CD4-positive, alpha-beta T cell (primary cell): Measurements from ENCODE around the gene PCARE. TPM values are rescaled to one million over a fixed set of nuclear protein-coding genes. Genes with fewer than 3 reads are reported as not detected.
A peak's percentile ranks its signal among the peaks of the same experiment; 100 is the strongest.

Experiments used
- ATAC-seq: fragments of 200-7000 bp; cut with Tn5 transposase; one replicate; pipeline ENCODE4 v1.10.0; 2022; ENCODE audit warnings: mild to moderate bottlenecking; ENCODE audit not compliant: poor library complexity
- CTCF ChIA-PET: fragments of 350-600 bp; sonication (Branson Sonifier 250); formaldehyde crosslinking; loops from one replicate; lab custom pipeline; 2021; ENCODE audit warnings: antibody characterized with exemption, inconsistent platforms; lab: Charles Lee
- POLR2A ChIA-PET: fragments of 350-600 bp; sonication (Branson Sonifier 250); formaldehyde crosslinking; loops from one replicate; lab custom pipeline; 2021; ENCODE audit warnings: antibody characterized with exemption, inconsistent platforms; lab: Charles Lee
- DNase-seq, 14 experiments: peaks; one replicate each; pipeline ENCODE4 v3.0.0-alpha.2; 2013 to 2020; ENCODE audit warnings: mixed read lengths in 2 of 14
- H3K27ac ChIP-seq, 2 donors: one replicate each; pipeline versions ENCODE4 v1.5.1 to v1.7.0; 2013; ENCODE audit warnings: low read length in 2 of 2, low read depth in 1 of 2, mild to moderate bottlenecking in 1 of 2
- H3K27me3 ChIP-seq, 2 experiments: 1 replicate in 1 of 2; 2 replicates in 1 of 2; pipeline versions ENCODE4 v1.6.1 to v1.7.0; 2013; ENCODE audit warnings: low read length in 2 of 2, control low read depth in 1 of 2, mild to moderate bottlenecking in 1 of 2, moderate library complexity in 1 of 2; ENCODE audit not compliant: insufficient read depth in 2 of 2, control insufficient read depth in 1 of 2
- H3K36me3 ChIP-seq: one replicate; pipeline ENCODE4 v1.6.1; 2013; ENCODE audit warnings: low read length, control low read depth; ENCODE audit not compliant: insufficient read depth
- H3K4me1 ChIP-seq: one replicate; pipeline ENCODE4 v1.6.1; 2013; ENCODE audit warnings: low read length, control low read depth; ENCODE audit not compliant: insufficient read depth
- H3K4me3 ChIP-seq: one replicate; pipeline ENCODE4 v1.5.1; 2013; ENCODE audit warnings: mild to moderate bottlenecking, low read length, moderate library complexity
- H3K9me3 ChIP-seq, 2 experiments: 1 replicate in 1 of 2; 2 replicates in 1 of 2; pipeline versions ENCODE4 v1.6.1 to v1.7.0; 2013; ENCODE audit warnings: low read length in 2 of 2, mild to moderate bottlenecking in 2 of 2, control low read depth in 1 of 2, moderate library complexity in 1 of 2; ENCODE audit not compliant: control insufficient read depth in 1 of 2, insufficient read depth in 1 of 2
- H3K27ac Mint-ChIP-seq: one replicate; pipeline ENCODE4 v1.8.0; 2020; ENCODE audit warnings: mixed read lengths
- H3K27me3 Mint-ChIP-seq: one replicate; pipeline ENCODE4 v1.8.0; 2021; ENCODE audit warnings: mixed read lengths
- H3K36me3 Mint-ChIP-seq: one replicate; pipeline ENCODE4 v1.8.0; 2021; ENCODE audit warnings: low read depth, mixed read lengths
- H3K4me1 Mint-ChIP-seq: one replicate; pipeline ENCODE4 v1.8.0; 2021; ENCODE audit warnings: low read depth, mixed read lengths
- H3K4me3 Mint-ChIP-seq: one replicate; pipeline ENCODE4 v1.8.0; 2020; ENCODE audit warnings: mild to moderate bottlenecking, mixed read lengths
- H3K9me3 Mint-ChIP-seq: one replicate; pipeline ENCODE4 v1.8.0; 2020; ENCODE audit warnings: mixed read lengths
- intact Hi-C, 2 experiments: fragments of 100-400 bp; cut with DNase I in 1 of 2; cut with micrococcal nuclease in 1 of 2; formaldehyde crosslinking; loops; one replicate each; pipeline versions ENCODE4 v1.15.1 to v1.9.0; 2023 to 2025; cut with DNase I, micrococcal nuclease
- total RNA-seq, 174 experiments: library from RNA in 2 of 174; stranded (reverse) in 2 of 174; gene quantifications; one replicate each; pipeline ENCODE4 v1.2.3 and lab custom pipeline; 2021 to 2026
- TF ChIP-seq, protein P1 (sequence below): fragments of 200-600 bp; IDR thresholded peaks from one replicate; pipeline ENCODE4 v1.8.0; 2022; ENCODE audit warnings: antibody characterized with exemption, mild to moderate bottlenecking

The PCARE gene
- total RNA-seq, 2 experiments from 2014 or later = not detected

DNA sequence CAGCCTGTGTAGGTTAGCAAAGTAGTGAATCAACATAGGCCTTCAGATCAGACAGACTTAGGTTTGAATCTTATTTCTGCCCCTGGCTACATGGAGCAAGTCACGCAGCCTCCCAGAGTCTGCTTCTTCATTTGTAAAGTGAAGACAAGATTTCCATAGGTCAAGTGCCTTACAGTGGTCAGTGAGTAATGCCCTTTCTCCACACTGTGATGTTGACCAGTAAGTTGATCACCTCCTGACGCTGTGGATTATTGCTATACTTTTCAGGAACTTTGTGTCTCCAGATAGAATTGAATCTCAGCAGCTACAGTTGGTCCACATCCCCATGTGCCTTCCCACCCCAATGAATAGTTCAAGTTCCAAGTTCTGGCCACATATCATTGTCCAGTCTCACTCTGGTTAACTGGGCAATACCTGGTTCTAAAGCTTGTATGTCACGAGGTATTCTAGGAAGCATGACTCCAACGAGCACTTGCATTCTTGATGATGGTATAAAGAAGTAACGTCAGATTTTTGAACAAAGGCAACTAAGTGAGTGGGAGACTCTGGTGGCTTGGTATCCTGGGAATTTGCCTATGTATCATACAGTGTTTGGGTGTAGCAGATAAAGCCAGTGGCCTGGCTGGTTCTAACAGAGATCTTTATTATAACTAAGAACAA, 38.8 kb upstream of the PCARE start:
- H3K36me3 Mint-ChIP-seq = peaks cover 17% of the 10 kb centered on the region
- ATAC-seq (no peak), DNase-seq (no peak)
- no peak overlapping the region for H3K27ac ChIP-seq
- H3K27me3 Mint-ChIP-seq = no peaks in the 10 kb centered on the region
- intact Hi-C loops = loop anchor here in 1 of 2 experiments (5.0 to 10.0 kb wide), 3 partner anchors 74 to 218 kb away; partner anchors contain the start of gene WDR43
- peak overlapping the region; percentile 92 for H3K4me3 Mint-ChIP-seq
- no peaks in the 10 kb centered on the region for H3K27me3 ChIP-seq
- POLR2A ChIA-PET = interaction anchor here (1.9 kb wide), 1 partner anchor 98 kb away, joined by 12 read pairs; no protein-coding TSS in a partner anchor
- CTCF ChIA-PET = no interaction called here
- no peaks in the 10 kb centered on the region for H3K9me3 Mint-ChIP-seq
- no peaks in the 10 kb centered on the region for H3K36me3 ChIP-seq
- TF ChIP-seq, protein P1, sequence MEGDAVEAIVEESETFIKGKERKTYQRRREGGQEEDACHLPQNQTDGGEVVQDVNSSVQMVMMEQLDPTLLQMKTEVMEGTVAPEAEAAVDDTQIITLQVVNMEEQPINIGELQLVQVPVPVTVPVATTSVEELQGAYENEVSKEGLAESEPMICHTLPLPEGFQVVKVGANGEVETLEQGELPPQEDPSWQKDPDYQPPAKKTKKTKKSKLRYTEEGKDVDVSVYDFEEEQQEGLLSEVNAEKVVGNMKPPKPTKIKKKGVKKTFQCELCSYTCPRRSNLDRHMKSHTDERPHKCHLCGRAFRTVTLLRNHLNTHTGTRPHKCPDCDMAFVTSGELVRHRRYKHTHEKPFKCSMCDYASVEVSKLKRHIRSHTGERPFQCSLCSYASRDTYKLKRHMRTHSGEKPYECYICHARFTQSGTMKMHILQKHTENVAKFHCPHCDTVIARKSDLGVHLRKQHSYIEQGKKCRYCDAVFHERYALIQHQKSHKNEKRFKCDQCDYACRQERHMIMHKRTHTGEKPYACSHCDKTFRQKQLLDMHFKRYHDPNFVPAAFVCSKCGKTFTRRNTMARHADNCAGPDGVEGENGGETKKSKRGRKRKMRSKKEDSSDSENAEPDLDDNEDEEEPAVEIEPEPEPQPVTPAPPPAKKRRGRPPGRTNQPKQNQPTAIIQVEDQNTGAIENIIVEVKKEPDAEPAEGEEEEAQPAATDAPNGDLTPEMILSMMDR = no peak
- peaks cover 32% of the 10 kb centered on the region for H3K4me1 Mint-ChIP-seq
- H3K27ac Mint-ChIP-seq = peak overlapping the region; percentile 95
- H3K9me3 ChIP-seq = no peaks in the 10 kb centered on the region
- H3K4me3 ChIP-seq = no peak overlapping the region
- H3K4me1 ChIP-seq = peaks cover 19% of the 10 kb centered on the region

DNA sequence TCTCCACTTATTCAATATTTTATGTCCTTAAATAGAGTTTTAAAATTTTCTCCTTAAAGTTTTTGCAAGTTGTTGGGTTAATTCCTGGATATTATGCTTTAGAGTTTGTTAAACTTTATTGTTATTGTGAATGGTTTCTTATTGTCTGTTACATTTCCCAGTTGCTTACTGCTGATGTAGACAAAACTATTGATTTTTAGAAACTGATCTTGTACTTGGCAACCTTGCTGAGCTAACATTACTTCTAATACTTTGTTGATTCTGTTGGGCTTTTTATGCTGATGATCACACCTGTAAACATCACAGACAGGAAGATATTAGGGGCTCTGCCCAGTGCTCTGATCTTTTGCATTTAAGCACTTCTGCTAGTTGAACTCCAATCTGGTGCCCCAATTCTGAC, 38.1 kb upstream of the PCARE start:
- H3K9me3 Mint-ChIP-seq = no peaks in the 10 kb centered on the region
- no peak overlapping the region for H3K4me3 Mint-ChIP-seq
- Histone ChIP-seq H3K4me3 (no peak overlapping the region), H3K27ac (no peak overlapping the region), H3K27me3 (no peaks in the 10 kb centered on the region), H3K36me3 (no peaks in the 10 kb centered on the region), H3K9me3 (no peaks in the 10 kb centered on the region), H3K4me1 (peaks cover 15% of the 10 kb centered on the region)
- H3K27ac Mint-ChIP-seq = no peak overlapping the region
- CTCF ChIA-PET = no interaction called here
- intact Hi-C loops = loop anchor here in 1 of 2 experiments (5.0 to 10.0 kb wide), 3 partner anchors 75 to 218 kb away; partner anchors contain the start of gene WDR43
- H3K27me3 Mint-ChIP-seq = no peaks in the 10 kb centered on the region
- H3K36me3 Mint-ChIP-seq = peaks cover 17% of the 10 kb centered on the region
- POLR2A ChIA-PET = no interaction called here
- peaks cover 24% of the 10 kb centered on the region for H3K4me1 Mint-ChIP-seq
- ATAC-seq (no peak), DNase-seq (no peak)
- TF ChIP-seq, protein P1 = no peak

DNA sequence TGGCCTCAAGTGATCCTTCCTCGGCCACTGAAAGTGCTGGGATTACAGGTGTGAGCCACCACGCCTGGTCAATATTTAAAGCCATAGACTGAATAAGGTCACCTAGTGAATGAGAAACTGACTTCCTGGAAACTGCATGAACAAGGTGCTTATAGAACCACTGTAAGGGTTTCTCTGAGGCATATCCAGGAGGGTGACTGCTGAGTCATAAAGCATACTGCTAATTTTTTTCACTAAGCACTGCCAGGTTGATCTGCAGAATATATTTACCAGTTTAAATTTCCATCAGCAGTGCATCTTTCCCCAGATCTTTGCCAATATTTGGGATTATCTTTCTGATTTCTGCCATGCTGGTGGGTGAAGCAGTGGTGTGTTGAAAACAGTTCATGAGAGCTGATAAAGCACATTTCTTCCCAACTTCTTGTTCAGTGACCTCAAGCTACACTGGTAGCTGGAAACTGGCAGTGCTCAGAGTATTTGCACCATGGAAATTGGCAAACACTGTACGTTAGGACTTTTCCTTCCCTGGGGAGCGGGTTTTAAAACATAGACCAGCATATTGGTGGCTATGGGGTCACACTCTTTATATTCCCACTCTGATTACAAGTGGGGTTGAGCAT, 36.7 kb upstream of the PCARE start:
- CTCF ChIA-PET = no interaction called here
- TF ChIP-seq, protein P1 = no peak
- no peak overlapping the region for H3K4me3 Mint-ChIP-seq
- H3K4me1 Mint-ChIP-seq = peaks cover 10% of the 10 kb centered on the region
- H3K4me3 ChIP-seq = no peak overlapping the region
- DNase-seq (no peak), ATAC-seq (no peak)
- H3K36me3 Mint-ChIP-seq = peaks cover 7% of the 10 kb centered on the region
- no peaks in the 10 kb centered on the region for H3K36me3 ChIP-seq
- H3K27me3 Mint-ChIP-seq = no peaks in the 10 kb centered on the region
- peaks cover 10% of the 10 kb centered on the region for H3K4me1 ChIP-seq
- no peak overlapping the region for H3K27ac Mint-ChIP-seq
- intact Hi-C loops = loop anchor here in 1 of 2 experiments (5.0 to 10.0 kb wide), 3 partner anchors 76 to 216 kb away; partner anchors contain the start of gene WDR43
- no peaks in the 10 kb centered on the region for H3K9me3 Mint-ChIP-seq
- POLR2A ChIA-PET = no interaction called here
- no peaks in the 10 kb centered on the region for H3K9me3 ChIP-seq
- no peak overlapping the region for H3K27ac ChIP-seq
- no peaks in the 10 kb centered on the region for H3K27me3 ChIP-seq
